ENCODE measurements around the gene PDZD4.

The PDZD4 gene

DNA sequence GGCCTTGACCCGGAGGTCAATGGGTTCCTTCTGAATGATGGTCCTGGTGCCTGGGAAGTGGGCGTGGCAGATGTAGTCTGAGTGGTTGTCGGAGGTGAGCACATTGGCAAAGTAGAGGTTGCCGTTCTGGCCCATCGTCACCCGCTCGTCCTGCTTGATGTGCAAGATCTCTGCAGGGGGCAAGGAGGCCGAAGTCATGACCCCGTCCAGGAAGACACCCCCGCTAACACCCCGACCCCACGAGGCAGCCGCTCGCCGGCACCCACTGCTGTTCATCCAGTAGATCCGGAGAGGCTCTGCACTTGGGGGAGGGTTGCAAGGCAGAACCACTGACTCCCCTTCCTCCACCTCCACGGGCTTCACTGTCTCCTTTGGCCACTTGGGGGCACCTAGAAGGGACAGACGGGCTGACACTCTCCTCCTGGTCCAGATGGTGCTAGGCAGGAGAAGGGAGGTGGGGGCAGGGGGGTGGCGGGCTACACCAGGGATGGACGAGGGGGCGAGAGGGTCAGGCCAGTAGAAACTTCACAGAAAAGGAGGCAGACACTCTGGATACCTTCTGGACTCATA, 40.5 kb upstream of the PDZD4 start:
- H3K4me3 ChIP-seq (replicated peaks; ENCODE audit: low read depth, low read length) = no peak overlapping the region
- TF ChIP-seq, protein P1, sequence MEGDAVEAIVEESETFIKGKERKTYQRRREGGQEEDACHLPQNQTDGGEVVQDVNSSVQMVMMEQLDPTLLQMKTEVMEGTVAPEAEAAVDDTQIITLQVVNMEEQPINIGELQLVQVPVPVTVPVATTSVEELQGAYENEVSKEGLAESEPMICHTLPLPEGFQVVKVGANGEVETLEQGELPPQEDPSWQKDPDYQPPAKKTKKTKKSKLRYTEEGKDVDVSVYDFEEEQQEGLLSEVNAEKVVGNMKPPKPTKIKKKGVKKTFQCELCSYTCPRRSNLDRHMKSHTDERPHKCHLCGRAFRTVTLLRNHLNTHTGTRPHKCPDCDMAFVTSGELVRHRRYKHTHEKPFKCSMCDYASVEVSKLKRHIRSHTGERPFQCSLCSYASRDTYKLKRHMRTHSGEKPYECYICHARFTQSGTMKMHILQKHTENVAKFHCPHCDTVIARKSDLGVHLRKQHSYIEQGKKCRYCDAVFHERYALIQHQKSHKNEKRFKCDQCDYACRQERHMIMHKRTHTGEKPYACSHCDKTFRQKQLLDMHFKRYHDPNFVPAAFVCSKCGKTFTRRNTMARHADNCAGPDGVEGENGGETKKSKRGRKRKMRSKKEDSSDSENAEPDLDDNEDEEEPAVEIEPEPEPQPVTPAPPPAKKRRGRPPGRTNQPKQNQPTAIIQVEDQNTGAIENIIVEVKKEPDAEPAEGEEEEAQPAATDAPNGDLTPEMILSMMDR (IDR thresholded peaks at IDR 0.05; ENCODE audit: low read depth, low read length, missing control alignments) = no peak
- DNase-seq (ENCODE audit: extremely low read depth, low read depth) = no peak

DNA sequence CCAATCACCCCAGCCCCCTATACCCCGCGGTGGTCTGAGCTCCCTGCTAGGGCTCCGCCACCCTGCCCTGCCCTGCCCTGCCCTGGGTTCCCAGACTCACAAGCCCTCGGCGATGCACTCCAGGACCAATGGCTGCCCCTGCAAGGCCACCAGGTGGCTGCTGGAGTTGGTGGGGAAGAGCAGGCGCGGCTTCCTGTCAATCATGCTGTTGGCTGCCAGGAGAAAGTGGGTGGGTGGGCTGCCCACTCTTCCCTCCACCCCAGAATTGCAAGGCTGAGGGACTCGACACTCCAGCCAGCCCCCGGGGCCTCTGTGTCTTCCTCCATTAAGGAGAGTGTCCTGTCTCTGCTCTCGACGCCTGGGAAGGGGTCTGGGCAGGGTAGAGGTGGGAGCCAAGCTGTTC, 39.9 kb upstream of the PDZD4 start:
- no peak for DNase-seq (ENCODE audit: extremely low read depth, low read depth)
- TF ChIP-seq, protein P1 (IDR thresholded peaks at IDR 0.05; ENCODE audit: low read depth, low read length, missing control alignments) = no peak
- H3K4me3 ChIP-seq (replicated peaks; ENCODE audit: low read depth, low read length) = no peak overlapping the region

DNA sequence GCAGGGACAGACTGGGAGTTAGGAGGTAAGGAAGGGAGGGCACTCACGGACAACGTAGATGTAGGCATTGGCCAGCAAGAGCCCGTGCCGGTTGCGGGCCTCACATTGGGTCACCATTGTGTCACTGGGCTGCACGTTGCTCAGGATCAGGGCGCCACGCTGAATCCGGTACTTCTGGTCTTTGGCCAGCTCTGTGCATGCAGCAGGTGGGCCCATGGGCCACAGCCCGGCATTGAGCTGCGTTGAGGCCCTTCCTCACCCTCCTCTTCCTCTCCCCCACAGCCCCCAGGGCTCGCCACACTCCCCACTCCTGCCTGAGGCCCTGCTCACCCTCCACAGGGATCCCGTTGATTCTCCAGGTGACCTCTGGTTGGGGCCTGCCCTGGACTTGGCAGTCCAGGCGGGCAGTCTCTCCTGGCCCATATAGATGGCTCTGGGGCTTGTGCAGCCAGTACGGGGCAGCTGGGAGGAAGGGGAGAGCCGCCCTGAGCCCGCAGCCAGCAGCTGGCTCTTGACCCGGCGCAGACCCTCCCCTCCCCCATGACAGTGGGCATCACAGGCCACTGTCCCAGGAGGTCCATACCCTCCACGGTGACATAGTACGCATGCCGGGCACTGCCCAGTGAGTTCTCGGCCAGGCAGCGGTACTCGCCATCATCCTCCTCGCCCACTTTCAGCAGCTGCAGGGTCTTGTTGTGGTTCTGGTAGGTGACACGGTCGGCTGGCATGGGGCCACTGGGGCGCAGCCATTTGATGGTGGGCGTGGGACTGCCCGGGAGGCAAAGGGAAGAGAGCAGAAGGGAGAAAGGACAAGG, 39.3 kb upstream of the PDZD4 start:
- DNase-seq (ENCODE audit: extremely low read depth, low read depth) = no peak

DNA sequence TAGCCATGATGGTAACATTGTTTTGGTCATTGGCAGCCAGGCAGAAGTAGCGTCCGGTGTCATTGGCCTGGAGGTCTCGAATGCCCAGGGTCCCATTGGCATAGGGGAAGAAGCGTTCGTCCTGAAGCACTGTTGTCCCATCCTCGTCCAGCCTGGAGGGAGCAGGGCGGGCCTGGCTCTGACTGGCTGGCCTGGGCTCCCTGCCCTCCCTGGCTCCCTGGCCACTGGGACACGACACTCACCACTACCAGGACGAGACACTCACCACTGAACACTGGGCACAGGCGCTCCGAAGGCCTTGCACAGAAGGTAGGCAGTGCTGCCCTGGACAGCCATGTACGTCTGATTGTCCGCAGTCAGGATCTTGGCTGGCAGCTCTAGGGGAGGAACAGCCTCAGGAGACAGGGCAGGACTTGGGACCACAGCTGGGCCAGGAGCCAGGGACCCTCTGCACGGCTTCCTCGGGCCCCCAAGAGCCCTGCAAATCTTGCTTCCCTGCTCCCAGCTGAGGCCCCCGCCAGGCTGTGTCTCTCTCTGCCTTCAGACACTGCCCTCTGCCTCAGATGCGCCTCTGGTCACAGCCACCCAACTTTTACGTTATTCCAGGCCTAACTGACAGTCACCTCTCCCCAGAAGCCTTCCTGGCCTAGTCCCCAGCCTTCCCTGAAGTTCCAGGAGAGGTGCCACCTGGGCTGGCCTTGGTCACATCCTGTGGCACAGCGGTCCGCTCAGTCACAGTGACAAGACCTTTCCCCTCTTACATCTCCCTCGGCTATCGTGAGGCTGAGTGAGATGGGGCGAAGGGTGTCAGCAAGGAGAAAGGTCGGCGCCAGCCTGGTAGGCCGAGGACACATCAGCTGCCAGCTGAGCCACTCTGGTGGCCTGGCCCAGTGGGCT, 38.5 kb upstream of the PDZD4 start:
- DNase-seq (ENCODE audit: extremely low read depth, low read depth) = no peak
- no peak overlapping the region for H3K4me3 ChIP-seq (replicated peaks; ENCODE audit: low read depth, low read length)
- TF ChIP-seq, protein P1 (IDR thresholded peaks at IDR 0.05; ENCODE audit: low read depth, low read length, missing control alignments) = no peak

More for the DNA sequence above, 39.3 kb upstream of the PDZD4 start:
- TF ChIP-seq, protein P1 (IDR thresholded peaks at IDR 0.05; ENCODE audit: low read depth, low read length, missing control alignments) = no peak
- H3K4me3 ChIP-seq (replicated peaks; ENCODE audit: low read depth, low read length) = no peak overlapping the region

DNA sequence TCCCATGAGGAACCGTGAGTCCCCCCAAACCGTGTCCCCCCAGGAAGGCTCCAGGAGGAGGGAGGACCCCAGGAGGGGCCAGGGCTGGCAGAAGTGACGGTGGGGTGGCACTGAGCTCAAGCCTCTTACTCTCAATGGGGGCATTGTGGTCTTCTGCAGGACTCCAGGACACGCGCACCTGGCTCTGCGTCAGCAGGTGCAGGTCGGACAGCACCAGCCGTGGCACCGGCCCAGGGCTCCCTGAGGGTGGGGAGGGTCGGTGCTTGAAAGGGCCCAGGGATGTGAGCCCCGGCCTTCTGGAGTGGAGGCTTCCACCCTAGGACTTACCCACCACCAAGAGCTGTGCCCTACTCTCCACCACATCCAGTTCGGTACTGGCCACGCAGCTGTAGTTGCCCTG, 37.3 kb upstream of the PDZD4 start:
- no peak for DNase-seq (ENCODE audit: extremely low read depth, low read depth)
- no peak overlapping the region for H3K4me3 ChIP-seq (replicated peaks; ENCODE audit: low read depth, low read length)
- TF ChIP-seq, protein P1 (IDR thresholded peaks at IDR 0.05; ENCODE audit: low read depth, low read length, missing control alignments) = no peak

DNA sequence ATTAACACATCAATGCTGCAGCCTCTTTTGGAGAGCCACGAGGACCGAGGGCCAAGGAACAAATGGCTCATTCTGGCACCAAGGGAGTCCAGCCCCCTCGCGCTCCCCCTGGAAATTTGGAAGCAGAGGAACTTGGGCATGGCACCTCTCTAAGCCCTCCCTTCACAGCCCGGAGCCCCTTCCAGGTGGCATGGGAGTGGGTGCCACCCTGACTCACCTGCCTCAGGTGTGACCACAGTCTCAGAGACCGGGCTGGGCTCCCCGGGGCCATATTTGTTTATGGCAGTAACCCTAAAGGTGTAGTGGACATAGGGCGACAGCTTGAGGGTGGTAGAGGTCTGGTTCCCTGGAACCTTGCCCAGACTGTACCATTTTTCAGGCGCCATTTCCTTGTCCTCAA, 36.8 kb upstream of the PDZD4 start:
- TF ChIP-seq, protein P1 (IDR thresholded peaks at IDR 0.05; ENCODE audit: low read depth, low read length, missing control alignments) = no peak
- H3K4me3 ChIP-seq (replicated peaks; ENCODE audit: low read depth, low read length) = no peak overlapping the region

More for the DNA sequence above, 36.8 kb upstream of the PDZD4 start:
- no peak for DNase-seq (ENCODE audit: extremely low read depth, low read depth)

Data from HFF-Myc (cell line).